Erythroblast (primary cell): Measurements from ENCODE around the gene OGA.

Source experiments
- GATA1 ChIP-seq: IDR thresholded peaks from 2 replicates; pipeline ENCODE4 v1.6.1; 2011; ENCODE audit warnings: low read depth, mild to moderate bottlenecking, control low read depth, low read length, moderate library complexity
- POLR2A ChIP-seq: IDR thresholded peaks from 2 replicates; pipeline ENCODE4 v1.6.1; 2011; ENCODE audit warnings: mild to moderate bottlenecking, low read length

GRCh38 chr10:101848894-101849351 is 30.7 kb upstream of the OGA start:
- TF ChIP-seq POLR2A (no peak), GATA1 (no peak)
